Measurements from ENCODE around the gene PDZRN3.

DNA sequence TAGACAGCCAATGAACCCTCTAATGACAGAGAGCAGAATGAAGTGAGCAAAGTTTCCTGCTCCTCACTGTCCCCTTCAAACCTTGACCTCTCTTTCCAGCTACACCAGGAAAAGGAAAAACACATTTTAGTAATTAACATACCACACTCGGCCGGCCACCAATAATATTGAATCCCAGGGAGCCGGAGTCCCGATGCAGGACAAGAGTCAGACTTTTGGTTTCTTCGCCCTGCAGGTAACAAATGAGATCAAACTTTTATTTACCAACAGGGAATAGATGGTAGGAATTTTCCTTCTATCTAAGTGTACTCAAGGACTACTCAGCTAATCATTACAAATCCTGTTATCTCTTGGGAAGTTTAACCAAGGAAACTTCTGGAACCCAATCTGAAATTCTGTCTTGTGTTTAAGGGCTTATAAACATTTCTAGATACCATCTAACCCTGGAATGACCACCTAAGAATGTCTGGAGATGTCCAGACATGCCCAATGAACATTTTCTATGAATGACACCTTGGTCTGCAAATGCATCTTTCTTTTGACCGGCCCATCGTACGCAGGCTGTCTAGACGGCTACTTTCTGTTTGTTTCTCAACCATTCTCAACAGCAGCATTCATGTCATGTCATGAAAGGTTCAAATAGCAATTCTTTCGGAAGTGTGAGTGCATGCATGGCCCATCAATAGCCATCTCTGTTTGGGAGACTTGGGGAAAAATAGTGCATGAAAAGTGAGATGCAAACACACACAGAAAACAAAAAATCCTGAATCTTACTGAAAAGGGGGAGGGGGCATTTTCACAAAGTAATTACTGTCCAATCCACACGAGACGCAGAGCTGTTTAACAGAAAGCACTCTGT, 16.1 kb downstream of the PDZRN3 start:
- TF ChIP-seq, protein P1, sequence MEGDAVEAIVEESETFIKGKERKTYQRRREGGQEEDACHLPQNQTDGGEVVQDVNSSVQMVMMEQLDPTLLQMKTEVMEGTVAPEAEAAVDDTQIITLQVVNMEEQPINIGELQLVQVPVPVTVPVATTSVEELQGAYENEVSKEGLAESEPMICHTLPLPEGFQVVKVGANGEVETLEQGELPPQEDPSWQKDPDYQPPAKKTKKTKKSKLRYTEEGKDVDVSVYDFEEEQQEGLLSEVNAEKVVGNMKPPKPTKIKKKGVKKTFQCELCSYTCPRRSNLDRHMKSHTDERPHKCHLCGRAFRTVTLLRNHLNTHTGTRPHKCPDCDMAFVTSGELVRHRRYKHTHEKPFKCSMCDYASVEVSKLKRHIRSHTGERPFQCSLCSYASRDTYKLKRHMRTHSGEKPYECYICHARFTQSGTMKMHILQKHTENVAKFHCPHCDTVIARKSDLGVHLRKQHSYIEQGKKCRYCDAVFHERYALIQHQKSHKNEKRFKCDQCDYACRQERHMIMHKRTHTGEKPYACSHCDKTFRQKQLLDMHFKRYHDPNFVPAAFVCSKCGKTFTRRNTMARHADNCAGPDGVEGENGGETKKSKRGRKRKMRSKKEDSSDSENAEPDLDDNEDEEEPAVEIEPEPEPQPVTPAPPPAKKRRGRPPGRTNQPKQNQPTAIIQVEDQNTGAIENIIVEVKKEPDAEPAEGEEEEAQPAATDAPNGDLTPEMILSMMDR (conservative IDR thresholded peaks at IDR 0.05; ENCODE audit: low read depth in 2 of 2): no peak
- TF ChIP-seq EZH2 (IDR thresholded peaks at IDR 0.05; ENCODE audit: low read depth, unreplicated experiment) (no peak), POLR2AphosphoS5 (IDR thresholded peaks at IDR 0.05; ENCODE audit: low read depth) (no peak), JUNB (IDR thresholded peaks at IDR 0.05; ENCODE audit: unreplicated experiment) (no peak)
- TF ChIP-seq, protein P2, sequence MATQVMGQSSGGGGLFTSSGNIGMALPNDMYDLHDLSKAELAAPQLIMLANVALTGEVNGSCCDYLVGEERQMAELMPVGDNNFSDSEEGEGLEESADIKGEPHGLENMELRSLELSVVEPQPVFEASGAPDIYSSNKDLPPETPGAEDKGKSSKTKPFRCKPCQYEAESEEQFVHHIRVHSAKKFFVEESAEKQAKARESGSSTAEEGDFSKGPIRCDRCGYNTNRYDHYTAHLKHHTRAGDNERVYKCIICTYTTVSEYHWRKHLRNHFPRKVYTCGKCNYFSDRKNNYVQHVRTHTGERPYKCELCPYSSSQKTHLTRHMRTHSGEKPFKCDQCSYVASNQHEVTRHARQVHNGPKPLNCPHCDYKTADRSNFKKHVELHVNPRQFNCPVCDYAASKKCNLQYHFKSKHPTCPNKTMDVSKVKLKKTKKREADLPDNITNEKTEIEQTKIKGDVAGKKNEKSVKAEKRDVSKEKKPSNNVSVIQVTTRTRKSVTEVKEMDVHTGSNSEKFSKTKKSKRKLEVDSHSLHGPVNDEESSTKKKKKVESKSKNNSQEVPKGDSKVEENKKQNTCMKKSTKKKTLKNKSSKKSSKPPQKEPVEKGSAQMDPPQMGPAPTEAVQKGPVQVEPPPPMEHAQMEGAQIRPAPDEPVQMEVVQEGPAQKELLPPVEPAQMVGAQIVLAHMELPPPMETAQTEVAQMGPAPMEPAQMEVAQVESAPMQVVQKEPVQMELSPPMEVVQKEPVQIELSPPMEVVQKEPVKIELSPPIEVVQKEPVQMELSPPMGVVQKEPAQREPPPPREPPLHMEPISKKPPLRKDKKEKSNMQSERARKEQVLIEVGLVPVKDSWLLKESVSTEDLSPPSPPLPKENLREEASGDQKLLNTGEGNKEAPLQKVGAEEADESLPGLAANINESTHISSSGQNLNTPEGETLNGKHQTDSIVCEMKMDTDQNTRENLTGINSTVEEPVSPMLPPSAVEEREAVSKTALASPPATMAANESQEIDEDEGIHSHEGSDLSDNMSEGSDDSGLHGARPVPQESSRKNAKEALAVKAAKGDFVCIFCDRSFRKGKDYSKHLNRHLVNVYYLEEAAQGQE (IDR thresholded peaks at IDR 0.05; ENCODE audit: unreplicated experiment): no peak
